GM18867 (cell line): ENCODE results near the gene FOXJ3.

Source experiments
- ATAC-seq: cut with Tn5 transposase; IDR thresholded peaks from one replicate; pipeline ENCODE4 v1.9.1; 2021; ENCODE audit warnings: mild to moderate bottlenecking, moderate library complexity; ENCODE audit not compliant: unreplicated experiment

Gene FOXJ3

DNA sequence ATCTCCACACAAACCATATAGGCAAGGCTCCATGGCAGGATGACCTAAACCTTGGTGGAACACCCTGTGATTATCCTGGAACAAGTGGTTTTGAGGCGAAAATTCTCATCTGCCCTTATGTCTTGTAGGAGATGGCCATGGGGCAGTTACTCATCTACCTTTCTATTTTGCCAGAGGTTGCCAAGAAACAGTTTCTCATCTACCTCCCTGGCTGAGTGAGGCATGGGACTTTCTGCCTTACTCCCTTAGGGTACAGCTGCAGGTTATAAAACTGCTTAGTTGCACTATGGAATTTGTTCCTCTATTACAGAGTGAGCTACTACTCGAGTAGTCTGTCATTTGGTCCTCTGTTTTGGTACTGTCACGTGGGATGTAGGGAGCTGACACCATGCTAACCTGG is 139.2 kb downstream of the FOXJ3 start:
- ATAC-seq, result no peak

- no peak for ATAC-seq
Measured at GRCh38 chr1:42192106-42192505, 142.9 kb downstream of the FOXJ3 start.

DNA sequence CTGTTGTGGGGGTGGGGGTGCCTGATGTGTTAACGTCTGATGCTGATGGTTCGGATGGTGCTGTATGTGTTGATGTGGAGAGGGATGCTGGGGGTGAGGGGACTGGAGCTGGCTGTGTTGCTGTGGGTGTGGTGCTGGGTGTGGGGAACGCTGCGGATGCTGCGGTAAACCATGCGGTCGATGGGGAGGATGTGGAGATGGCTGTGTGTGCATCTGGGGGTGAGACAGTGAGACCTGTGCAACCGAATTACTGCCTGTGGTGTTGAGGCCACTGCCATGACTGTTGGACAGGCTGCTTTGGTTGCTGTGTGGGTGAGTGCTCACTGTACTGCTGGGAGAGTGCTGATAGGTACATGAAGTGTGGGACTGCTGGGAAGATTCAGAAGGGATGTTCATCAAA is 143.7 kb downstream of the FOXJ3 start:
- ATAC-seq, result no peak

DNA sequence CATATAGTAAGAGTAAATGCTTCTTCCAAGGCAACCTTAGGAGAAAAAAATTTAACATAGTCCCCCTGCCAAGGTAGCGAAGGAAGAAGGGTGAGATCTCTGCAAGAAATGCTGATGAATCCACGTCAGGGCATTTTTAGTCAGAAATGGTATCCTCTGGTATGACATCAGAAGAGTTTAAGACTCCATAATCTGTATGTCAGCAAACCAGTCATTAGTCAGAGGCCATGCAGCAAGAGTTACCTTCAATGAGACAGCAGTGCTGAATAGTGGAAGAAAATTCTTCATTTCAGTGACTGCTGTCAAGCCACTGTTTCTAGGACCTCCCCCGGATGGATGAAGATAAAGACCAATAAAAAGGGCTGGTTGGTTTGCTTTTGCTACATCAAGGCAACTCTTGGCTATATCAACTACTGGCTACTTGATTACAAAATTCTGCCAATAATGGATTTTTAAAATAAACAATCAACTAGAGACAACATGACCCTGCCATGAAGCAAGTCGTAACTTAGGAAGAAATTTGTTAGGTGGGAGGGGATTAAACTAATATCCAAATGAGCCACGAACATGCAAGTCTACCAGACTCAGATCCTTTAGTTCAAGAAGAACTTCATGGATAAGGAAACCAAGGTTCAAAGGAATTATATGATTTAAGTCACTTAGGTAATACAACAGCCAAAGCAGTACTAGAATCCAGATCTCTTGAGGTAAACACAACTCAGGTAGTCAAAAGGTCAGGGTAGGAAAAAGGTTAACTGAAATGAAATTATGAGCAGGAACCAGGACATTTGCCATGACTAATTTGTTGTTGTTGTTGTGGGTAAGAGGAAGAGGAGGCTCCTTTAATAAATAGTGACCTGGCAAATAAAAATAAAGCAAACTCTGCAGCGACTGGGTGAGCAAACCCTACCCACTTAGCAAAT is 144.8 kb downstream of the FOXJ3 start:
- no peak for ATAC-seq

DNA sequence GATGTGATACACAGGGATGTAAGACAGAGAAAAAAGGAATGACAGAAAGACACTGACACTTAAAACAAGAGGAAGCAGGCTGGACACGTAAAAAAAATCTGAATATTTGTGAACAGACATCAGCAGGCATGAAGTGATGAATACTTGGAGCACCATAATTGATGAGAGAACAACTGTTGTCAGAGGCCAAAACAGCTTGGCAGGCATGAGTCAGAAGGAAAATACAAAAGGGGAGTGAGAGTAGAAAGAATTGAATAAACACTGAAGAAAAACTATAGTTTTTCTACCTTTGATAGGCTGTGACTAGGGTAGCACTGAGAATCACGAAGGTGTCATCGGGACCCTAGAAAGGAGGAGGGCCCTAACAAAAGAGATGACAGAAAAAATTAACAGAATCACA is 148.9 kb downstream of the FOXJ3 start:
- no peak for ATAC-seq

DNA sequence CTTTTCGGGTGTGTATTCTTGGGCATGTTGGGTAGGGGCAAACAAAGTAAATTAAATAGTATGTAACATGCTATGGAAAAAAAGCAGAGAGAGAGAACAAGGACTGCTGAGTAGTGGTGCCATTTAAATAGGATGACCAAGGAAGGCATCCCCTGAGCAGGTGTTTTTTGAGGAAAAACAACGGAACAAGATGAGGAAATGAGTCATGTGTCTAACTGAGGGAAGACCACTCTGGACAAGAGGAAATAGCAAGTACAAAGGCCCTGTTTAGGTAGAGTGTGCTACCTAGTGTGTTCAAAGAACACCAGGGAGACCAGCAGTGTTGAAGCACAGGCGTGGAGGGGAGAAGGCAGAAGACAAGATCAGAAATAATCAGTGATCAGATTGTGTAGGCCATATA is 150.4 kb downstream of the FOXJ3 start:
- ATAC-seq, result no peak

DNA sequence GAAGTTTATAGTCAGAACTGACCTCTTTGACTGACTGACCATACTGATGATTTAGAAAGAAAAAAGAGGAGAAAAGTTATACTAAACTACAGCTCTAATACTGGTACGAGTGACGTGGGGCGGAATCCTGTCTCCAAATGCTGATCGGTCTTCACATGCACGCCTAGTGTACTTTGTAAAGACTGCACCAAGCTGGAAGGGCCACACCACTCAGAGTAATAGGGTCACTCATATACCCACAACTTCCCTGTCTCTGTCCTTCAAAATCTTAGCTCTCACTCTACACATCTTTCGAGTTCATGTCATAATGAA is 151.1 kb downstream of the FOXJ3 start:
- no peak for ATAC-seq

DNA sequence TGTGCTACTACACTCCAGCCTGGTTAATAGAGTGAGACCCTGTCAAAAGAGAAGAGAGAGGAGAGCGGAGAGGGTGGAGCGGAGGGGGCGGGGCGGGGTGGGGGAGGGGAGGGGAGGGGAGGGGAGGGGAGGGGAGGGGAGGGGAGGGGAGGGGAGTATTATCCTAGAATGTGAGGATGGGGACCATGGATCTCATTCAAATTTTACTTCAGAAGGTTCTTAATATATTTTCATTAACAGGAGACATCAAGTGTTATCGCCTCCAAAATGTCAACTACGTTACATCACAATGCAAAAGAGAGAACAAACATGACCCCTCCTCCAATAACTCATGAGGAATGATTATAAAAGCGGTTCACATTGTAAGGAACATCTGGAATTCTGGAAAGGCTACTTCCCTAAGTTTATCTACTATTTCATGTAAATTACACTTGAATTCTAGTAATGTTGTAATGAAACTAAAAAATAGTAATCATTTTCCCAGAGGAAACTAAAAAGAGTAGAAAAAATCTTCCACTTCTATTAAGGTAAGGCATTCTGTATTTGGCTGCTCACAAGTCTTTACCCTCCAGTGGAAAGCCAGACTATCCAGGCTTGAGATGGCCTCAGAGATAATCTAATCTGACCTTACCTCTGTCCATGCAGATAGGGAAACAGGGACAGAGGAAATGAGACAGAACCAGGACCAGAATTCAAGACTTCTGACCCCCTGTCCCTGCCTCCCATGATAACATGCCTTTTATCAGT is 151.7 kb downstream of the FOXJ3 start:
- no peak for ATAC-seq

DNA sequence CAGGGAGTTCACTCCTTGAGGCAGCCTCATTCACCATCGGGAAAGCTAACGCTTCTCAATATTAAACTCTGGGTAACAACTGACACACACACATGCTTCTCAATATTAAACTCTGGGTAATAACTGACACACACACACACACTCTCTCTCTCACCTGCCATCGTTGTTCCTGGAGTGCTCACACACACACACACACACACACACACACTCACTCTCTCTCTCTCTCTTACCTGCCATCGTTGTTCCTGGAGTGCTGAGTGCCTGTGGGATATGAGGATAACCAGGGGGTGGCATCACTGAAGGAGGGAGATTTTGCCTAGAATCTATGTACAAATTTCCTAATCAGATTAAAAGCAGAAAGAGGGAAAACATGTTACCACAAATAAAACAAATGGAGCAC is 153.3 kb downstream of the FOXJ3 start:
- no peak for ATAC-seq

- ATAC-seq, result no peak
Measured at GRCh38 chr1:42179900-42180329, 155.1 kb downstream of the FOXJ3 start.

GRCh38 chr1:42179275-42179674 is 155.8 kb downstream of the FOXJ3 start:
- ATAC-seq, result no peak

GRCh38 chr1:42178249-42178648 is 156.8 kb downstream of the FOXJ3 start:
- ATAC-seq, result no peak

DNA sequence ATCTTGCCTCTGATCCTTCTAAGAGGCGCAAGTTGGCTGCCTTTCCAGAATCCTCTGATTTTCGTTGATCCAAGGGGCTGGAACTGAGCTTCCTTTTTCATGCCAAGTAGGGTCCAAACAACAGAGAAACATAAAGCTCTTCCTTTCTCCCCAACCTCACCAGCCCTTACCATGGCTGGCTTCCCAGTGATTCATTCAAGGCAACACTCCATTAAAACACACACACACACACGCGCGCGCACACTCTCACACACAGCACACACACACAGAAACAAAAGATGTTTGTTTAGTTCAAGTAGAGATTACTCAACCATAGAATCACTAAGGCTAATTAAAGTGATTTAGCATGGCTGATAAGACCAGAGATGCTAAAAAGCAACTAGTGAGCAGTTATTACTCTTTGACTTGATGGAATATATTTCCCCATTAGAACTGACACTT is 157.5 kb downstream of the FOXJ3 start:
- no peak for ATAC-seq

DNA sequence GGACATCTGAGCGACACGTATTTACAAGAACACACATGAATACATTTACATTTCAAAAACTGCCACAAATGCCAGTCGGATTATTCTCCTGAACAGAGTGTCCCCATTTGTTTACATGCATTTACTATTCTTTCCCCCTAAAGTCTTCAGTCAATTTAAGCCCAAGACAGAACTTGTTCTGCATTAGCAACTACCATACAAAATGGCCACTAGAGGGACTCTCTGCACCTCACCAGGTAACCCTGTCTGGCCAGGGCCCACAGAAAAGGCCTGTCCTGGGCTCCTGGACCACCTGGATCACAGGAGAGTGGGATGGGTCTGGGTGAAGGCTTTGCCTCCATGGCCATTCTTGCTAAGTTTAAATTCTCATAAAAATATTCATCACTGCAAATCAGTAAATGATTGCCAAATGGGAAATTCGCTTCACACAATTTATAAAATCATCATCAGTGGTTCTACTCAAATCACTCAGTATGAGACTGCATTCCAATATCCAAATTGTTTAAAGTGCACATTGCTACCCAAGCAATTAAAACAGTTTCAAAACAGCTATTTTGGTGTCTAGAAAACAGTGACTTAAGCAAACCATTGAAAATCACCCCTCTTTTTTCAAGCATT is 158.0 kb downstream of the FOXJ3 start:
- no peak for ATAC-seq

GRCh38 chr1:42175314-42176054 is 159.6 kb downstream of the FOXJ3 start:
- ATAC-seq, result no peak

- no peak for ATAC-seq
Measured at GRCh38 chr1:42173961-42174735, 160.9 kb downstream of the FOXJ3 start.

GRCh38 chr1:42173155-42173933 is 161.7 kb downstream of the FOXJ3 start:
- ATAC-seq, result no peak

DNA sequence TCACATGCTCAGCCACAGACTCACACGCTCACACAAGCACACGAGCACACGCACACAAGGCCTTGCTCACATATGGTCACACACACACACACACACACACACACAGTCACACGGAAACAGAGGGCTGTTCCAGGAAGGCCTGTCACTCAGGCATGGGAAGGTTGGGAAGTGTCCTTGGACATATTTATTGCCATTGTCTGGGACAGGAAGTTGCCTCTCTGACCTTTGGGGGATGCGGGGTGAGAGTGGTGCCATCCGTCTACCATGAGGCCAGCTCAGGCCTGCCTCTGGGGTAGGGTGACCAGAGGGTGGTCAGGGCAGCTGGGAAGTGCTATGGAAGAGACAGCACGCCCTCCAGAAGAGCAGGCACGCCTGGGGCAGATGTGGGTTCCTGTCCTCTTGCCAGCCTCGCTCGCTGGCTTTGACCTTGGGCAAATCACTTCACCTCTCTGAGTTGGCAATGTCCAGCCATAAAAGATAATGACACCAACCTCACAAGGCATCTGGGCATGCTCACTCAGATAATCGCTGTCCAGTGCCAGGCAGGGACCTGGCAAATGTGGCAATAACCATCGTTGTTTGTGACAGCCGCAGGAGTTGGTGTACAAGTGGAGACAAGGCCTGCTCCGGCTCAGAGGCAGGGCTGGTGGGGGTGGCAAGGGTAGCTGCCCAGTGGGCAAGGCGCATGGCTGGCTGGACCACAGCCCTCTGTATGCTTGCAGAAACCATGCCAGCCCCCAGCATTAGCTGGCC is 162.5 kb downstream of the FOXJ3 start:
- no peak for ATAC-seq
